ENCODE data around the gene NPHP4.

Gene NPHP4

GRCh38 chr1:5988596-5989285 is 3.5 kb downstream of the NPHP4 start:
- DNase-seq: no peak

GRCh38 chr1:5986018-5986417 is 6.2 kb downstream of the NPHP4 start:
- no peak for DNase-seq

- DNase-seq: no peak
Measured at GRCh38 chr1:5985250-5985649, 7.0 kb downstream of the NPHP4 start.

DNA sequence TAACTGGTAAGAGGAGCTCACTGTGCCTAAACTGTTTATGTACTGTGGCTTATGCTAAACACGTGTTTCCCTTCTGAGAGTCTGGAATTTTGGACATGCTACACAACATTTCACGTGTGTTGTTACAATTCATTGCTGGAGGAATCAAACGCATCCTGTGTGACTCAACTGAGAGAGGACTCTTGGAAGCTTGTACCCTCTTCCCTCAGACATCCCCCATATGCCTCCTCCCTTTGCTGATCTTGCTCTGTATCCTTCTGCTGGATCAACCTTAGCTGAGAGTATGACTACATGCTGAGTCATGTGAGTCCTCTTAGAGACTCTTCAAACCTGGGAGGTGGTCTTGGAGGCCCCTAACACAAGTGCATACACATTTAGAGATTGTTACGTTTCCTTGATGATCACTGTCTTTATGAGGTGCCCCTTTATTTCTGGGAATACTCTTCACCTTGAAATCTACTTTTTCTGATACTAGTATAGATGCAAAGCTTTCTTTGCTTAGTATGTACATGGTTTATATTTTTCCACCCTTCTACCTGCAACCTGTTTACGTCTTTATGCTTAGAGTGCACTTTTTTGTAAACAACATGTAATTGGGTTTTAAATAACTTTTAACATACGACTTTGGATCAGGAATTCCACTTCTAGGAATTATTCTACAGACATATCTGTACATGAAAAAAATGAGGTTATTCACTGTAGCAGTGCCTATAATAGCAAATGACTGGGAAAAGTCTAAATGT is 8.7 kb downstream of the NPHP4 start:
- no peak for DNase-seq

DNA sequence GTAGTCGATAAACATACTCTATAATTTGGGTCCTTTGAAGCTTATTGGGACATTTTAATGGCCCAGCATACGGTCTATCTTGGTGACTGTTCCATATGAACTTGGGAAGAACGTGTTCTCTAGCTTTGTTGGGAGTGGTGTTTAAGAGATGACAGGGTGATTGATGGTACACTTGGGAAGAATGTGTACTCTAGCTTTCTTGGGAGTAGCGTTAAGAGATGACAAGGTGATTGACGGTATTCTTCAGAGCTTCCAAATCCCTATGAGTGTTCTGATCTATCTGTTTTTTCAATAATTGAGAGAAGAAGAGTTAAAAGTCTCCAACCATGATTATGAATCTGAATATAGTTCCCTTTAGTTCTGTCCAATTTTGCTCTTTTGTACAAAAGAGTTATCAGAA is 9.4 kb downstream of the NPHP4 start:
- no peak for DNase-seq

DNA sequence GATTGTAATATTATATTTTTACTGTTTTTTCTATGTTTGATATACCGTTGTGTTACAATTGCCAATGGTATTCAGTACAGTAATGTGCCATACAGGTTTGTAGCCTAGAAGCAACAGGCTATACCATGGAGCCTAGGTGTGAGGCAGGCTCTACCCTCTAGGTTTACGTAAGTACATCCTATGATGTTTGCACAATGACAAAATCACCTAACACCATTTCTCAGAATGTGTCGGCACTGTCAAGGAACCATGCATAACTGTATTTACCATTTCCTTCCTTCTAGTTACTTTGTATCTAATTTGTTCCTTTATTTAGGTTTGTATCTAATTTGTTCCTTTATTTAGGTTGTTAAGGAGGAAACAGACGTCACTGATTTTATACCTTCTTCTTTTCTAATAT is 9.9 kb downstream of the NPHP4 start:
- DNase-seq: no peak

- no peak for DNase-seq
Measured at GRCh38 chr1:5981009-5981380, 11.2 kb downstream of the NPHP4 start.

GRCh38 chr1:5980314-5981008 is 11.8 kb downstream of the NPHP4 start:
- DNase-seq: no peak

- no peak for DNase-seq
Measured at GRCh38 chr1:5979536-5980313, 12.5 kb downstream of the NPHP4 start.

- DNase-seq: no peak
Measured at GRCh38 chr1:5978452-5978851, 13.8 kb downstream of the NPHP4 start.

GRCh38 chr1:5977494-5978444 is 14.5 kb downstream of the NPHP4 start:
- no peak for DNase-seq

DNA sequence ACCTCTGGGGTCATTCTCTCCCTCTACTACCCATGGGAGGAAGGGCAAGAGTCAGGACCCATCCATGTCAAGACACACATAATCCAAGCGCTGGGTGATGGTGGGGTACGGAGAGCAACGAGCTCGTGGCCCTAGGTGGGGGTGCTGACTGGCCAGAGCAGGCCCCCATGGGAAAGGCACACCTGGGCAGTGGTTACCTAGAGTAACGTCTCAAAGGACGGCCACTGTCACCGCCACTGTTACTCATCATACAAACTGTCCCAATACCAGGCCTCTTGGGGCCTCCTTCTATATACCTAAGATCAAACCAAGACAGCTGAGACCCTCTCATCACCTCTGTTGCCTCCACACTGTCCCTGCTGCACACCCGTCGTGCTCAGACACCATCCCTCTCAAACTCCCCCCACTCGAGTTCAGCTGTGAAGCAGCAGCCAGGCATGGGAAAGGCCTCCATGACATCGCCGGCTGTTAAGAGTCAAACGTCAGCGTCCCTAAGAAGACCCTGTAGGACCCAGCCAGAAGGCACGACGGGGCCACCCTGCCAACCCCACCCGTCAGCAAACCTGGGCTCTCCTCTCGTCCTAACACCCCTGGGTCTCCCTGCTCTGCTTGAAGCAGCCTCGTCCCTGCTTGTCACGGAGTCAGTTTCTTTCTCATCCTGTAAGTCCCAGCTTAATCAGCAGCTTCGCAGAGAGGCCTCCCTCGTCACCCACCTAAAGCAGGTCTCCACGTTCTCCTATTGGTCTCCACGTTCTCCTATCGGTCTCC is 15.3 kb downstream of the NPHP4 start:
- no peak for DNase-seq

- no peak for DNase-seq
Measured at GRCh38 chr1:5976231-5976630, 16.0 kb downstream of the NPHP4 start.

- peak; percentile 37 to 61 for DNase-seq
Measured at GRCh38 chr1:5975133-5975880, 16.9 kb downstream of the NPHP4 start.

- DNase-seq: no peak
Measured at GRCh38 chr1:5974631-5975030, 17.6 kb downstream of the NPHP4 start.

- no peak for DNase-seq
Measured at GRCh38 chr1:5973771-5974170, 18.5 kb downstream of the NPHP4 start.

GRCh38 chr1:5972198-5972520 is 20.1 kb downstream of the NPHP4 start:
- DNase-seq: no peak

DNA sequence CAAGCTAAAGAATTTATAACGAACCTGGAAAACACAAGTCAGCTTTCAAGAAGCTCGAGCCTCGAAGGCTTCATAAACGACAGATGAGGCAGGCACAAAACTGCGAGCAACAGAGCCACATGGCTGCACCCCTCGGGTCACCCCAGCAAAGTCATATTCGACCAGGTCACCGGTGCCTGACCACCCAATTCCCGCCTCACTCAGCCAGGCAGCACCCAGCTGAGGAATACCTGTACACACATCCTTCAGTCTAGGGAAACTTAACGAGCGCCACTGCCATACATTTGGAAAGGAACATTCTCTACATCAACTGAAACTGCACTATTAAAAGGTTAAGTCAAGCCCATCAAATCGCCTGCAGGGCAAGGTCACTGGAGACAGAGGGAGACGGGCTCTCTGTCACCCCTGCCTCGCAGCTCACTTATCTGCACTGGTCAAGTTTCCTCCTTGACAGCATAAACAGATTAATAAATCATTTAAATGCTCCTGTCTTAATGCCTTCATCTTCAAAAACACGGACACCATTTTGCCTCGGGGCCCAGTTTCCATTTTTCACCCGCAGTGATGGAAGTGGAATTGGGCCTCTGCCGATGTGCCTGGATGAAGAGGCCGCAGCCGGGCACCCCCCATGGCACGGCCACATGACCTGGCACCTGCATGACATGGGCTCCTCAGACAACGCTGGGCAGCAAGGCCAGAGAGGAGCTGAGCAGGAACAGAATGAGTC is 20.6 kb downstream of the NPHP4 start:
- DNase-seq: no peak

- no peak for DNase-seq
Measured at GRCh38 chr1:5970610-5971273, 21.5 kb downstream of the NPHP4 start.
